ENCODE data around the gene CHRND. TPM values are rescaled to one million over a fixed set of nuclear protein-coding genes. Genes with fewer than 3 reads are reported as not detected.

Gene CHRND
- total RNA-seq, 1 donor: not detected

GRCh38 chr2:232492963-232493700 lies 32.8 kb upstream of the CHRND start:
- no peak overlapping the region for H3K4me3 ChIP-seq (ENCODE audit: low read depth, low read length)
- TF ChIP-seq CTCF (IDR thresholded peaks at IDR 0.05; ENCODE audit: insufficient read depth, low read depth, low read length): no peak
- no peak for DNase-seq (ENCODE audit: low read depth)

- no peak for DNase-seq (ENCODE audit: low read depth)
- H3K4me3 ChIP-seq (ENCODE audit: low read depth, low read length): no peak overlapping the region
- TF ChIP-seq CTCF (IDR thresholded peaks at IDR 0.05; ENCODE audit: insufficient read depth, low read depth, low read length): no peak
Observed at GRCh38 chr2:232493701-232494474, 32.1 kb upstream of the CHRND start.

GRCh38 chr2:232494542-232494941 lies 31.4 kb upstream of the CHRND start:
- DNase-seq (ENCODE audit: low read depth): no peak
- no peak for TF ChIP-seq CTCF (IDR thresholded peaks at IDR 0.05; ENCODE audit: insufficient read depth, low read depth, low read length)
- H3K4me3 ChIP-seq (ENCODE audit: low read depth, low read length): no peak overlapping the region

DNA sequence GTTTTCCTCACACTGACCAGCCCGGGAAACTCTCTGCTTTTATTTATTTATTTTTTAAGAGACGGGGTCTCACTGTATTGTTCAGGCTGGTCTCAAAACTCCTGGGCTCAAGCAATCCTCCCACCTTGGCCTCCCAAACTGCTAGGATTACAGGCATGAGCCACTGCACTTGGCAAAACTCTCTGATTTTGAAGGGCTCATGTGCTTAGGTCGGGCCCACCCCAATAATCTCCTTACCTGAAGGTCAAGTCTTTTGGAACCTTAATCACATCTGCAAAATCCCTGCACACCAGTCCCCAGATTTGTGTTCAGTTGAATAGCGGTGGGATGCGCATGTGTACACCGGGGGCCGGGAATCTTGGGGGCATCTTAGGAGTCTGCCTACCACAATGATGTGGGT lies 30.7 kb upstream of the CHRND start:
- DNase-seq (ENCODE audit: low read depth): no peak
- no peak for TF ChIP-seq CTCF (IDR thresholded peaks at IDR 0.05; ENCODE audit: insufficient read depth, low read depth, low read length)
- no peak overlapping the region for H3K4me3 ChIP-seq (ENCODE audit: low read depth, low read length)

- TF ChIP-seq CTCF (IDR thresholded peaks at IDR 0.05; ENCODE audit: insufficient read depth, low read depth, low read length): no peak
Observed at GRCh38 chr2:232496501-232497270, 29.3 kb upstream of the CHRND start.

GRCh38 chr2:232497348-232497747 lies 28.6 kb upstream of the CHRND start:
- no peak for DNase-seq (ENCODE audit: low read depth)
- no peak overlapping the region for H3K4me3 ChIP-seq (ENCODE audit: low read depth, low read length)
- TF ChIP-seq CTCF (IDR thresholded peaks at IDR 0.05; ENCODE audit: insufficient read depth, low read depth, low read length): no peak

More at GRCh38 chr2:232496501-232497270, 29.3 kb upstream of the CHRND start:
- H3K4me3 ChIP-seq (ENCODE audit: low read depth, low read length): no peak overlapping the region
- DNase-seq (ENCODE audit: low read depth): no peak

All from fibroblast of villous mesenchyme (primary cell).